ENCODE measurements around the gene IL1F10.

IL1F10 gene
- long read RNA-seq, donor 1 = 0 reads
- long read RNA-seq, donor 2 = 0 reads
- long read RNA-seq, donor 3 = 0 reads
- long read RNA-seq, donor 4 = 0 reads
- long read RNA-seq, donor 5 = 0 reads
- long read RNA-seq, donor 6 = 0 reads
- long read RNA-seq, donor 7 = 0 reads
- long read RNA-seq, donor 8 = 0 reads

DNA sequence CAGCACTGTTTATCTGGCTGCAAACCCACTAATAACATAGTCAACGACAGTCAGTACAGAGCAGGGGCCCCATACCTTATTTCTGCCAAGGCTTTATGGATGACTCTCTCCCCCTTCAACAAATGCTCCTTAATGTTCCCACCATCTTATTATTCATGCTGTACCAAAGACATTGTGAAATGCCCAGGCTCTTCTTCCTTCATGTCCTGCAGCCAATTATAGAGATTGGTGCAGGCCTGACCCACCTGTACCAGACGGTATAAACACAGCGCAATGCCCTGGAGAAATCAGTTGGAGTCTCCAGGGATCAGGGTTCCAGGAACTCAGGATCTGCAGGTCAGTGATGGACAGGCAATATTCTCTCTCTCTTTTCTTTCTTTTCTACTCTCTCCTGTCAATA, at the start of gene IL1F10:
TSS of gene IL1F10 (plus strand) at position 290 of the 400 bp plus-strand sequence. CDS start 4,769 bp downstream, outside the sequence.
- DNase-seq = no peak

DNA sequence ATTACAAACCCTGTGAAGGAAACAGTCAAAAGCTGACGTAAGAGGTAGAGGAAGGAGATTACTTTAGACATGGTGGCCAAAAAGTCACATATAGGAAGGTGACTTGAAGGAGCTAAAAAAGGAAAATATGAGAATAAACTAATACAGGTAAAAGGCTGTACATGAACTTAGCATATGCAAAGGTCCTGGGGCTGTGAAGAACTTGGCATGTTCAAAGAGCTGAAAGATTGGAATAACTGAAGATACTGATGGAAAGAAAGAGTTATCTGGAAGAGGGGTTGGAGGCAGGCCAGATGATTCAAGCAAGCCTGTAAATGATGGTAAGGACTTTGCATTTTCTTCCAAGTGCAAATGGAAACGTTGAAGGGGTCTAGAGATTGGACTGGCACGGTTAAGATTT, 49.3 kb upstream of the IL1F10 start:
- DNase-seq = no peak

GRCh38 chr2:113021312-113021711, 46.5 kb upstream of the IL1F10 start:
- no peak for DNase-seq

DNA sequence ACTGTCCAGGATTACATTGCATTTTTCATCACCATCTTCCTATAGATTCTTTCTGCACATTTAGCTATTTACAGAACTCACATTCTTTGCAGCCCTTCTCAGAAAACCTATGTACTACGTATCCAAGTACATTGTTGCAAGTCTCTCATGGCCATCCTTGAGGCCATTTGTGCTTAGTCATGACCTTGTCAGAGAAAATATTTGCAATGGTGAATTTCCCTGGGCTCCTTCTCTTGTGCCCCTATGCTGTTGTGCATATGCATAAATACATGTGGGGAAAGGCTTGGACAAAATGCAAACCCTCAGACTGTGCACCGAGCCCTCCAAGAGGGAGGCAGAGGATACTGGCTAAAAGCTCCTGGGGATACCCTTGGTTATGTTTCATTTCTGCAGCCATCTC, 43.0 kb upstream of the IL1F10 start:
- no peak for DNase-seq

DNA sequence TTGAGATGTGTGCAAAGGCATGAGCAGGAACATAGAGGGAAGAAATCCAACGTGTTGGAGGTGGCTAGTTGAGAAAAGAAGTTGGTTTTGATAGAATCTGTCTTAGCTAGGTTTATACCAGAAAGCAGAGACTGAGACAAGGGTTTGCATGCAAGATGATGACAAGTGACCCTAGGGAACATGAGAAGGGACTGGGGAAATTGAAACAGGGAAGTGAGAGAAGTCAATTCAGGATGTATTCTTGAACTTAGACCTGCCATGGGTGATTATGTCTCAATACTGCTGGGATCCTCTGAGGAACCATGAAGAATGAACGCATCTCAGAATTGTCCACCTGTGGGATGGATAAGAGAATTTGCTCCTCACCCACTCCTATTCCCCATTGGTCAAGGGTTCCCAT, 42.0 kb upstream of the IL1F10 start:
- no peak for DNase-seq

DNA sequence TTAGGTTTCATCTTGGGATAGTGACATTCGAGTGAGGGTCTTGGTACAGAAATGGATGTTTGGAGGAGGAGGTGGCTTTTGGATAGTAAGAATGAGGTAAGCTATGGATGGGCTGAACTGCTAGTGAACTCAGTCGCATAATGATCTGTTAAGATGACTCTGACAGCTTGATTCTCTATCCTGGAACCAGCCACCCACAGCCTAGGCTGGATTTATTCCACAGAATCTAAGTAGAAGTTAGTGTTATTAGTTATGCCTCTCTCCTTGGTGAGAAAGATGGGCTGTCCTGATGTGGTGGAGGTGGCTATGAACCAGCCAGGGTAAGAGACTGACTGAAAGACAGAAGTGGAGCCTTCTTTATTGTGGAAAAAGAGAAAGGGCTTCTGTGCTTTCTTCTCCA, 40.1 kb upstream of the IL1F10 start:
- no peak for DNase-seq

DNA sequence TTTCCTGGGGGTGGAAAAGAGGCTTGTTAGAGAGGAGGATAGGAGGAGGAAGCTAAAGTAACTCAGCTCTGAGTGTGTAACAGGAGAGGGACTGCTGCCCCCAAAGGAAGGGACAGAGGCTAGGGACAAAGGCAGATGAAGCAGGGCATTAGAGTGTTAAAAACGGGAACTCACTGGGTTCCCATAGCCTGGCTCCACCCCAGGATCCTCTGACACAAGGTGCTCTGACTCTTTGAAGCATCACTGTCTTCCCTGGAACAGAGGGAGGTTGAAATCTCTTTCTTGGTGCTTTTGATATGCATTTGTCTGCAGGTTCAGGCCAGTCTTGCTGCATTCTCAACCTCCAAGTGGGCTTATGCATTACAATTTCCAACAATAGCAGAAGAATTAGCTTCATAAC, 39.7 kb upstream of the IL1F10 start:
- DNase-seq = no peak

GRCh38 chr2:113032737-113033136, 35.0 kb upstream of the IL1F10 start:
- no peak for DNase-seq

GRCh38 chr2:113034016-113034415, 33.8 kb upstream of the IL1F10 start:
- DNase-seq = no peak

GRCh38 chr2:113036763-113037162, 31.0 kb upstream of the IL1F10 start:
- no peak for DNase-seq

DNA sequence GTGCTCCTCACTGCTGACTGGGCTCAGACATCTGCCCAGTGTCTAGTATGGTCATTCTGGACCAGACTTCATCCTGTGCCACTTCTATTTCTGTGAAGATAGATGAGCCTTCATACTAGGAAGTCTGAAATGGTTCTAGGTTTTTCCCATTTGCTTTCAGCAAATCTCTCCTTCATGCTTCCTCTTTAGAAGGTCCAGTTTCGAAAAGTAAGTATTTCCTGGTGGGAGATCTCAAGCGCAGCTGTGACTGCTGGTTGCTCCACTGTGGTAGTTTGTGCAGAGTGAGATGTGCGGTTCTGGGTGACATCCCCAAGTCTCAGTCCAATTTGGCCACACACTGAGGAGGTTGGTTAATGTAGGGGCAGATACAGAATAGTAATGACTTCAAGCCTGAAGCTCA, 29.5 kb upstream of the IL1F10 start:
- no peak for DNase-seq

DNA sequence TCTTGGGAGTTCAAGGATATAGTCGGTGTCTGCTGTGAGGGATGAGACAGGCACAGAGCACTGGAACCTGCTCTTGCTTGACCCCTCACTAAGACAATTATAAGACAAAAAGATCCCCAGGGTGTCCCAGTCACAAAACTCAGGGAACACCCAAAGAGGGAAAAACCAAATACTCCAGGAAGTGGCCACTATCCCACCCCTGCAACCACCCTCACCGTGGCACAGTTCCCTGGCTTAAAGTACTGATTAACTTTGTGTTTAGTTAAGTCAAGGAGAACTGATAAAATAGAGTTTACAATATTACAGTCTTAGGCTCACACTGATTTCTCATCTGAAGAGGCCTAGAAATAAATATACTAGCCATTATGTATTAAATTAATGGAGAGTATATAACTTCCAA, 28.6 kb upstream of the IL1F10 start:
- no peak for DNase-seq

GRCh38 chr2:113039719-113040118, 28.1 kb upstream of the IL1F10 start:
- no peak for DNase-seq

DNA sequence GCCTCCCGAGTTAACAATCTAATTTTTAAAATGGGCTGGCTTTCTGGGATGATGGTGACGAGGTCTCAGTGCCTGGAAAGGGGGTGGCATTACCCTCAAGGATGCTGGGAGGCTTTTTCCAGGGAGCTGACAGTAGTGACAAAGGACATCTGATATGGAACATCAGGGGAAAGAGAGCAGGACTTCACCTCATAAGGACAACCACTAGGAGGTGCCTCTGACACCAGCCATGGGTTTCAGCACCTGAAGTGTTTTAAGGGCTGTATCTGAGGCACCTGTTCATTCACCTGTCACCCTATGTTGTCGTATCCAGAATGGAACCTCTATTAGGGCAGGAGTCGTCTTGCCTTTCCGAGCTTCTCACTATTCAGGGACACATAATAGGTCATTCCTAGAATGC, 25.9 kb upstream of the IL1F10 start:
- DNase-seq = no peak

DNA sequence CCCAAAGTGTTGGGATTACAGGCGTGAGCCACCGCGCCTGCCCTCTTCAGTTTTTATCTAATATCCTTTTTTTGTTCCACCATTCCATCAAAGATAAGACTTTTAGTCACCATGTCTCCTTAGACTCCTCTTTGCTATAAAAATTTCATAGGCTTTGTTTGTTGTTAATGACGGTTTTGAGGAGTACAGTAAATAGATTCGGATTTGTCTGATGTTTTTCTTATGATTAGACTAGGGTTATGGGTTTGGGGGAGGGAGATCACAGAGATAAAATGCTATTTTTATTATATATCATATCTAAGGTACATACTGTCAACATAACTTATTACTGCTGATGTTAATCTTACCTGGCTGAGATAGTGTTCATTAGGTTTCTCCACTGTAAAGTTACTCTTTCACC, 21.3 kb upstream of the IL1F10 start:
- no peak for DNase-seq

GRCh38 chr2:113050921-113051895, 16.6 kb upstream of the IL1F10 start:
- no peak for DNase-seq

DNA sequence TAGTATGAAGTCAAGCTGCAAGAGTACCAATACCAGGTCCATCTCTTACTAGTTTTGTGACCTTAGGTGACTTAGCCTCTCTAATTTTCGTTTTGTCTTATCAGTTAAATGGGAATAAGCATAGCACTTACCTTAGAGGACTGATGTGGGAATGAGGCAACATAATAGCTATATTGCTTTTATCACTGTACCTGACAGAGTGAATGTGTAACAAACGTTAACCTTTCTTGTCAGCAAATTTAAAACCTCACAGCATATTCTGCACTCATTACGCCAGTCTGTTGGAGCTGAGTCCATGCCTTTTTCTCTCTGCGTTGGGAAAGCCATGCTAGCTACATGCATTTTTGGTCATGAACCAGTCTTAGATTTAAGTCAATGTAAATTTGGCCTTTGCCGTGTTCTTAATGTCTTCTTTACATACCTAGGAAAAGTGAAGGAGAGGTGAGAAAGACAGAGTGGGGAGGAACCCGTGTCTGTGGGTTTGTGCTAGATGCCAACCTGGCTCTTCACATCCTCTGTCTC, 15.3 kb upstream of the IL1F10 start, which contains the start of gene IL36B:
TSS of gene IL36B (minus strand) at position 472 of the 522 bp plus-strand sequence.
- no peak for DNase-seq

DNA sequence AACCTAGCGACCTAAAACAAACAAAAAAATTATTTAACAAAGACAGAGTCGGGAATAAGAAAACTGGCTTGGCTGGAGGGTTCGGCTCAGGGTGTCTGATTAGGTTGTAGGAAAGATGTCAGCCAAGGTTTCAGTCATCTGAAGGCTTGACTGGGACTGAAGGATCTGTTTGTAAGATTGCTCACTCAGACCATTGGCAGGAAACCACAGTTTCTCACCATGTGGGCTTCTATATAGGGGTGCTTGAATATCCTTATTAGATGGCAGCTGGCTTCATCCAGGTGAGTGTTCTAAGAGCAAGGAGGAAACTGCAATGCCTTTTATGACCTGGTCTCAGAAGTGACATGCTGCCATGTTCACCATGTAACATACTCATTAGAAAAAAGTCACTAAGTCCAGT, 14.1 kb upstream of the IL1F10 start:
- no peak for DNase-seq

DNA sequence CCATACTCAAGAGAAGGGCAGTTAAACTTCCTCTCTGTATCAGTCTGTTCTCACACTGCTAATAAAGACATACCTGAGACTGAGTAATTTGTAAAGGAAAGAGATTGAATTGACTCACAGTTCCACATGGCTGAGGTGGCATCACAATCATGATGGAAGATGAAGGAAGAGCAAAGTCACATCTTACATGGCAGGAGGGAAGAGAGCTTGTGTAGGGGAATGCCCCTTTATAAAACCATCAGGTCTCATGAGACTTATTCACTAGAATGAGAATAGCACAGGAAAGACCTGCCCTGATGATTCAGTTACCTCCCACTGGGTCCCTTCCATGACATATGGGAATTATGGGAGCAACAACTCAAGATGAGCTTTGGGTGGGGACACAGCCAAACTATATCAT, 13.7 kb upstream of the IL1F10 start:
- no peak for DNase-seq

- no peak for DNase-seq
Measured at GRCh38 chr2:113056521-113056920, 11.2 kb upstream of the IL1F10 start.

DNA sequence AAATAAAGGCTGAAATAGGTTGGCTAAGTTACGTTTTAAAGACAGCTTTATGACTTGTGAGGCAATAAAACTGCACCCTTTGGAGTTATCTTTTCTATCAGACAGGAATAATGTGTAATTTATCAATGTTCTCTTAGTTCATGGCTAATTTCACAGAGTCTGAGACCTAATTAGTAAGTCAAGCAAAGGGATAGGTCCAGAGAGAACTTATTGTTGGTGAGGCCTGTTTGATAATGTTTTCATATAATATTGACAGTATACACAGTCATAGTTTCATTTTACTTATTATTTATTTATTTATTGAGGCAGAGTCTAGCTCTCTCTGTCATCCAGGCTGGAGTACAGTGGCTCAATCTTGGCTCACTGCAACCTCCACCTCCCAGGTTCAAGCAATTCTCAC, 10.7 kb upstream of the IL1F10 start:
- DNase-seq = no peak

- DNase-seq = no peak
Measured at GRCh38 chr2:113058411-113058994, 9.3 kb upstream of the IL1F10 start.

All from right kidney (tissue), 9 donors.